ENCODE data around the gene SCO1. TPM values are rescaled to one million over a fixed set of nuclear protein-coding genes. Genes with fewer than 3 reads are reported as not detected.
A peak's percentile ranks its signal among the peaks of the same experiment; 100 is the strongest.

The SCO1 gene
- total and polyA plus RNA-seq, 2 donors (not counting 1 experiment from before 2014, with no cell fraction given), result 16.7 to 56.6 TPM

DNA sequence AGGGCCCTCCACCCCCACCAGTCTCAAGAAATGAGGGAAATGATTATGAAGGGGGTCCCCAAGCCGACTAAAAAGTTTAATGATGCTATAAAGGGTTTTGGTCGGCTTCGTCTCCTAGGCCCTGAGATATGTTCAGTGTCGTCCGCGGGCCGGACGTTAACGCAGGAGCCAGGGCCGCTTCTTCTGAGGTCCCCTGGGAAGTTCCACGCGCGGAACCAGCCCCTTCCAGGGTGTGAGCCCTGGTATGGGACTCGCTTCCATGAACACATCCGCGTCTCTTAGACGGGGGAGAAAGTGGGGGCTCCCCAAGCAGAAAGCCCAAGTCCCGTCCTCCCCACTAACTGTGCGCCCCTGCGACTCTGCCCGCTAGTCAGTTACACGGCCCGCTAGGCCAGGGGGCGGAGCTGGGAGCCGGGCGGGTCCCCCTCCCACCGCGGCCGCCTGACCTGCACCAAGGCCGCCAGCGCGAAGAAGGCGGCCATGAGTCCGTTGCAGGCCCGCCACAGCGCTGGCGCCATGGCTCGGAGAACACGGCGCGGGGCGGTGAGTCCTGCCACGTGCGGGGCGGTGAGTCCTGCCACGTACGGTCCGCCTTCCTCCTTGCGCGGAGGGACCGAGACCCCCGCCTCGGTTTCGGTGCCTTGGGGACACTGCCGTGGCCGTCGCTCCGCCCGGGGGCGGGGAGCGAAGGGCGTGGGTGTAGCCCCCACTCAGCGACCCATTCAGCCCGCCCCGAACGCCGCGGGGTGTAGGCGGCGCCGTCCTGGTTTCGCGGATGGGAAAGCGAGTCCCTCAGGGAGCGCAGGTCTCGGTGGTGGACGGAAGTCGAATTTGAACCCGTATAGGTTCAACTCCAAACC, 32.2 kb upstream of the SCO1 start, which contains the start of gene TMEM220:
TSS of gene TMEM220 (minus strand) at position 690 of the 860 bp plus-strand sequence. CDS start at position 518, 172 bp downstream.
- H3K27ac ChIP-seq (ENCODE audit: insufficient read depth, low read length), result peak within 1 kb of the TSS; percentile 62

DNA sequence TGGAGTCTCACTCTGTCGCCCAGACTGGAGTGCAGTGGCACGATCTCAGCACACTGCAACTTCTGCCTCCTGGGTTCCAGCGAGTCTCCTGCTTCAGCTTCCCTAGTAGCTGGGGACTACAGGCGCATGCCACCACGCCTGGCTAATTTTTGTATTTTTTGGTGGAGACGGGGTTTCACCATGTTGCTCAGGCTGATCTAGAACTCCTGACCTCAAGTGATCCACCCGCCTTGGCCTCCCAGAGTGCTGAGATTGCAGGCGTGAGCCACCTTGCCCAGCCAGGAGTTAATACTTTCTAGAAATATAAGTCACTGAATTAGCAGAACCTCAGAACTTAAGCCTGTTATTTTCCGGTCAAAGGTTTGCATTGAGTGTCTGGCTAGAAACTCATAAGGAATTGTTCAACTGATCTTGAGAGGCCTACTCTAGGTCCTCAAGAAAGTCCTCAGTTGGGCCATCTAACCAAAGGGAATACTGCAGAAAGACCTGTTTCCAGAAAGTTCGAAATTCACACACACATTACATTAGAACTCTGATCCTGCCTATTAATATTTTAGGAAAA, 31.1 kb upstream of the SCO1 start:
- Histone ChIP-seq H2AFZ (ENCODE audit: low read length) (no peak overlapping the region), H3K27me3 (ENCODE audit: control insufficient read depth, insufficient read depth, low read length) (no peaks in the 10 kb centered on the region), H3K4me3 (replicated peaks in 1 of 4; ENCODE audit: control extremely low read depth in 1 of 4, insufficient read depth in 1 of 4, low read depth in 3 of 4, low read length in 4 of 4) (no peak overlapping the region), H3K4me2 (ENCODE audit: extremely low read depth, insufficient read depth, low read length) (no peak overlapping the region), H3K9me3 (ENCODE audit: control insufficient read depth, insufficient read depth, low read depth, low read length) (no peaks in the 10 kb centered on the region), H3K79me2 (ENCODE audit: control insufficient read depth, insufficient read depth, low read length) (no peaks in the 10 kb centered on the region), H3K36me3 (ENCODE audit: control insufficient read depth, insufficient read depth, low read length) (no peaks in the 10 kb centered on the region), H3K27ac (ENCODE audit: insufficient read depth, low read length) (no peak overlapping the region), H3K4me1 (ENCODE audit: control insufficient read depth, extremely low read depth, insufficient read depth, low read length) (no peaks in the 10 kb centered on the region), H4K20me1 (ENCODE audit: control insufficient read depth, extremely low read depth, insufficient read depth, low read length) (no peaks in the 10 kb centered on the region), H3K9ac (ENCODE audit: insufficient read depth, low read length) (no peak overlapping the region)
- no peak for DNase-seq (ENCODE audit: low read depth in 2 of 2)
- TF ChIP-seq EZH2 (IDR thresholded peaks at IDR 0.05; ENCODE audit: low read length, missing control alignments), result no peak
- TF ChIP-seq, protein P1, sequence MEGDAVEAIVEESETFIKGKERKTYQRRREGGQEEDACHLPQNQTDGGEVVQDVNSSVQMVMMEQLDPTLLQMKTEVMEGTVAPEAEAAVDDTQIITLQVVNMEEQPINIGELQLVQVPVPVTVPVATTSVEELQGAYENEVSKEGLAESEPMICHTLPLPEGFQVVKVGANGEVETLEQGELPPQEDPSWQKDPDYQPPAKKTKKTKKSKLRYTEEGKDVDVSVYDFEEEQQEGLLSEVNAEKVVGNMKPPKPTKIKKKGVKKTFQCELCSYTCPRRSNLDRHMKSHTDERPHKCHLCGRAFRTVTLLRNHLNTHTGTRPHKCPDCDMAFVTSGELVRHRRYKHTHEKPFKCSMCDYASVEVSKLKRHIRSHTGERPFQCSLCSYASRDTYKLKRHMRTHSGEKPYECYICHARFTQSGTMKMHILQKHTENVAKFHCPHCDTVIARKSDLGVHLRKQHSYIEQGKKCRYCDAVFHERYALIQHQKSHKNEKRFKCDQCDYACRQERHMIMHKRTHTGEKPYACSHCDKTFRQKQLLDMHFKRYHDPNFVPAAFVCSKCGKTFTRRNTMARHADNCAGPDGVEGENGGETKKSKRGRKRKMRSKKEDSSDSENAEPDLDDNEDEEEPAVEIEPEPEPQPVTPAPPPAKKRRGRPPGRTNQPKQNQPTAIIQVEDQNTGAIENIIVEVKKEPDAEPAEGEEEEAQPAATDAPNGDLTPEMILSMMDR (conservative IDR thresholded peaks at IDR 0.05 in 1 of 2, IDR thresholded peaks at IDR 0.05 in 1 of 2; ENCODE audit: low read depth in 1 of 2, low read length in 2 of 2), result no peak

More for the DNA sequence above, 32.2 kb upstream of the SCO1 start, which contains the start of gene TMEM220:
- peak within 1 kb of the TSS; percentile 78 for H2AFZ ChIP-seq (ENCODE audit: low read length)
- peak within 1 kb of the TSS; percentile 69 for H3K4me2 ChIP-seq (ENCODE audit: extremely low read depth, insufficient read depth, low read length)
- peak within 1 kb of the TSS; percentile 71 for H3K9ac ChIP-seq (ENCODE audit: insufficient read depth, low read length)
- H4K20me1 ChIP-seq (ENCODE audit: control insufficient read depth, extremely low read depth, insufficient read depth, low read length), result no peaks in the 10 kb centered on the region
- TF ChIP-seq EZH2 (IDR thresholded peaks at IDR 0.05; ENCODE audit: low read length, missing control alignments), result no peak
- TF ChIP-seq, protein P1 (conservative IDR thresholded peaks at IDR 0.05 in 1 of 2, IDR thresholded peaks at IDR 0.05 in 1 of 2; ENCODE audit: low read depth in 1 of 2, low read length in 2 of 2), result no peak
- H3K4me3 ChIP-seq (replicated peaks in 1 of 4; ENCODE audit: control extremely low read depth in 1 of 4, insufficient read depth in 1 of 4, low read depth in 3 of 4, low read length in 4 of 4), result peak within 1 kb of the TSS; percentile 65 to 77 (median 70)
- DNase-seq (ENCODE audit: low read depth in 2 of 2), result peak; percentile 78 to 79
- H3K9me3 ChIP-seq (ENCODE audit: control insufficient read depth, insufficient read depth, low read depth, low read length), result no peaks in the 10 kb centered on the region
- no peaks in the 10 kb centered on the region for H3K27me3 ChIP-seq (ENCODE audit: control insufficient read depth, insufficient read depth, low read length)
- no peaks in the 10 kb centered on the region for H3K4me1 ChIP-seq (ENCODE audit: control insufficient read depth, extremely low read depth, insufficient read depth, low read length)
- no peaks in the 10 kb centered on the region for H3K79me2 ChIP-seq (ENCODE audit: control insufficient read depth, insufficient read depth, low read length)
- no peaks in the 10 kb centered on the region for H3K36me3 ChIP-seq (ENCODE audit: control insufficient read depth, insufficient read depth, low read length)

DNA sequence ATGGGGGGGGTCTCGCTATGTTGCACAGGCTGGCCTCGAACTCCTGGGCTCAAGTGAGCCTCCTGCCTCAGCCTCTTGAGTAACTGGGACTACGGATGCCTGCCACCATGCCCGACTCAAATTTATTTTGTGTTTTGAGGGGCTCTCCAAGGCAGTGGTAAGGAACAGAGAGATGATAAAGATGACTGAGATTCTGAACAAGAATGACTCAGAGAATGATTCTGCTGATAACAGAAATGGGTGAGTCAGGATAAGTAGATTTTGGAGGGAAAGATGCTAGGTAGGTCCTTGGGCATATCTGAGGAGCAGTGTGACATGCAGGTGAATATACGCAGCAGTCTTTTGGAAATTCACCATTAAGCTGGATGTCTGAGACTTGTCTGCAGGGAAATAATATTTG, 29.9 kb upstream of the SCO1 start:
- no peak overlapping the region for H3K27ac ChIP-seq (ENCODE audit: insufficient read depth, low read length)
- no peak overlapping the region for H3K9ac ChIP-seq (ENCODE audit: insufficient read depth, low read length)
- H3K4me2 ChIP-seq (ENCODE audit: extremely low read depth, insufficient read depth, low read length), result no peak overlapping the region
- TF ChIP-seq EZH2 (IDR thresholded peaks at IDR 0.05; ENCODE audit: low read length, missing control alignments), result no peak
- TF ChIP-seq, protein P1 (conservative IDR thresholded peaks at IDR 0.05 in 1 of 2, IDR thresholded peaks at IDR 0.05 in 1 of 2; ENCODE audit: low read depth in 1 of 2, low read length in 2 of 2), result no peak
- no peaks in the 10 kb centered on the region for H3K9me3 ChIP-seq (ENCODE audit: control insufficient read depth, insufficient read depth, low read depth, low read length)
- DNase-seq (ENCODE audit: low read depth in 2 of 2), result no peak
- no peaks in the 10 kb centered on the region for H4K20me1 ChIP-seq (ENCODE audit: control insufficient read depth, extremely low read depth, insufficient read depth, low read length)
- no peak overlapping the region for H2AFZ ChIP-seq (ENCODE audit: low read length)
- no peaks in the 10 kb centered on the region for H3K36me3 ChIP-seq (ENCODE audit: control insufficient read depth, insufficient read depth, low read length)
- no peaks in the 10 kb centered on the region for H3K4me1 ChIP-seq (ENCODE audit: control insufficient read depth, extremely low read depth, insufficient read depth, low read length)
- no peaks in the 10 kb centered on the region for H3K79me2 ChIP-seq (ENCODE audit: control insufficient read depth, insufficient read depth, low read length)
- no peak overlapping the region for H3K4me3 ChIP-seq (replicated peaks in 1 of 4; ENCODE audit: control extremely low read depth in 1 of 4, insufficient read depth in 1 of 4, low read depth in 3 of 4, low read length in 4 of 4)
- H3K27me3 ChIP-seq (ENCODE audit: control insufficient read depth, insufficient read depth, low read length), result no peaks in the 10 kb centered on the region

All from fibroblast of lung (primary cell).